ENCODE measurements around the gene PXMP2. TPM values are rescaled to one million over a fixed set of nuclear protein-coding genes. Genes with fewer than 3 reads are reported as not detected.

The PXMP2 gene
- total RNA-seq, 6 experiments from 2014 or later = 91.5 to 216 (median 162) TPM

- ATAC-seq = no peak
- peaks cover 0 to 59% (median 9%) of the 10 kb centered on the region in 4 donors for H3K36me3 ChIP-seq
- TF ChIP-seq POLR2A (IDR thresholded peaks at IDR 0.05) (no peak), CTCF (IDR thresholded peaks at IDR 0.05) (no peak)
- WGBS (ENCODE audit: insufficient coverage, low coverage, low lambda C conversion rate, missing lambda C conversion rate) = 100% methylated on average over 14 of the region's 31 CpGs
- H3K4me3 ChIP-seq = no peak overlapping the region
- intact Hi-C loops (cut with DNase I) = no loop called here
- H3K9me3 ChIP-seq = no peaks in the 10 kb centered on the region
- no peaks in the 10 kb centered on the region for H3K27me3 ChIP-seq
- H3K4me1 ChIP-seq = peaks cover 0 to 4% (median 0%) of the 10 kb centered on the region in 4 donors
- no peak for DNase-seq
- H3K27ac ChIP-seq = no peak overlapping the region
Observed at GRCh38 chr12:132719141-132719953, 32.0 kb downstream of the PXMP2 start.

- Histone ChIP-seq H3K36me3 (peaks cover 0 to 57% (median 9%) of the 10 kb centered on the region in 4 donors), H3K4me1 (peaks cover 0 to 4% (median 0%) of the 10 kb centered on the region in 4 donors), H3K27ac (no peak overlapping the region), H3K4me3 (no peak overlapping the region), H3K9me3 (no peaks in the 10 kb centered on the region), H3K27me3 (no peaks in the 10 kb centered on the region)
- no peak for ATAC-seq
- intact Hi-C loops (cut with DNase I) = no loop called here
- TF ChIP-seq POLR2A (IDR thresholded peaks at IDR 0.05) (no peak), CTCF (IDR thresholded peaks at IDR 0.05) (no peak)
- WGBS (ENCODE audit: insufficient coverage, low coverage, low lambda C conversion rate, missing lambda C conversion rate) = 90% methylated on average over 7 of the region's 12 CpGs
- no peak for DNase-seq
Observed at GRCh38 chr12:132719954-132720324, 32.6 kb downstream of the PXMP2 start.

- intact Hi-C loops (cut with DNase I) = no loop called here
Observed at GRCh38 chr12:132720606-132721345, 33.4 kb downstream of the PXMP2 start.

More at GRCh38 chr12:132720606-132721345, 33.4 kb downstream of the PXMP2 start:
- no peaks in the 10 kb centered on the region for H3K9me3 ChIP-seq
- no peak for ATAC-seq
- TF ChIP-seq POLR2A (IDR thresholded peaks at IDR 0.05) = no peak
- TF ChIP-seq CTCF (IDR thresholded peaks at IDR 0.05) = no peak
- DNase-seq = no peak
- no peak overlapping the region for H3K27ac ChIP-seq
- no peaks in the 10 kb centered on the region for H3K27me3 ChIP-seq
- peaks cover 0 to 62% (median 9%) of the 10 kb centered on the region in 4 donors for H3K36me3 ChIP-seq
- WGBS (ENCODE audit: insufficient coverage, low coverage, low lambda C conversion rate, missing lambda C conversion rate) = 94% methylated on average over 11 of the region's 25 CpGs
- H3K4me3 ChIP-seq = no peak overlapping the region
- no peaks in the 10 kb centered on the region for H3K4me1 ChIP-seq

Measured in right lobe of liver (tissue), 6 donors.